Measurements from ENCODE around the gene PI4KA.

DNA sequence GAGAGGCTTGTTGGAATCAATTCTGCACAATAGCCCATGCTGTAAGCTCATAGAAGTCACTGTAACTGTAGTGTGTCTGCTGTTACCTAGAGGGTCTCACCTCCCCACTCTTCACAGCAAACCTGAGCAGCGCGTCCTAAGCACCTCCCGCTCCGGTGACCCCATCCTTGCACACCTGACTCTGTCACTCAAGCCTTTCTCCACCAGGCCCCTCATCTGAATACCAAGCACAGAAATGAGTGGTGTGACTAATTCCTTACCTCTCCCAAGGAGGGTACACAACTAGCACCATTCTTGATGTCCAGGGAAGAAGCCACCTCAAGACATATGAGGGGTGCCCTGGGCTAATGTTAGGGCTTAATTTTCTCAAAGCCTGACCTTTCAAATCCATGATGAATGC is 71.4 kb downstream of the PI4KA start:
- TF ChIP-seq, protein P1, sequence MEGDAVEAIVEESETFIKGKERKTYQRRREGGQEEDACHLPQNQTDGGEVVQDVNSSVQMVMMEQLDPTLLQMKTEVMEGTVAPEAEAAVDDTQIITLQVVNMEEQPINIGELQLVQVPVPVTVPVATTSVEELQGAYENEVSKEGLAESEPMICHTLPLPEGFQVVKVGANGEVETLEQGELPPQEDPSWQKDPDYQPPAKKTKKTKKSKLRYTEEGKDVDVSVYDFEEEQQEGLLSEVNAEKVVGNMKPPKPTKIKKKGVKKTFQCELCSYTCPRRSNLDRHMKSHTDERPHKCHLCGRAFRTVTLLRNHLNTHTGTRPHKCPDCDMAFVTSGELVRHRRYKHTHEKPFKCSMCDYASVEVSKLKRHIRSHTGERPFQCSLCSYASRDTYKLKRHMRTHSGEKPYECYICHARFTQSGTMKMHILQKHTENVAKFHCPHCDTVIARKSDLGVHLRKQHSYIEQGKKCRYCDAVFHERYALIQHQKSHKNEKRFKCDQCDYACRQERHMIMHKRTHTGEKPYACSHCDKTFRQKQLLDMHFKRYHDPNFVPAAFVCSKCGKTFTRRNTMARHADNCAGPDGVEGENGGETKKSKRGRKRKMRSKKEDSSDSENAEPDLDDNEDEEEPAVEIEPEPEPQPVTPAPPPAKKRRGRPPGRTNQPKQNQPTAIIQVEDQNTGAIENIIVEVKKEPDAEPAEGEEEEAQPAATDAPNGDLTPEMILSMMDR (IDR thresholded peaks at IDR 0.05) = no peak
- no peak for TF ChIP-seq POLR2A (IDR thresholded peaks at IDR 0.05)
